HepG2 (cell line): ENCODE data around the gene NOC2L. TPM values are rescaled to one million over a fixed set of nuclear protein-coding genes. Genes with fewer than 3 reads are reported as not detected.

Experiments
- AHR ChIP-seq: IDR thresholded peaks from 2 replicates; pipeline ENCODE4 v1.6.1; 2018; ENCODE audit warnings: missing genetic modification reagents, missing compliant biosample characterization
- DMTF1 ChIP-seq: sonication (generic); formaldehyde crosslinking; IDR thresholded peaks from 2 replicates; pipeline ENCODE4 v1.4.0; 2020; ENCODE audit warnings: mild to moderate bottlenecking, missing genetic modification reagents
- EHMT2 ChIP-seq: fragments of 200-600 bp; sonication (generic); IDR thresholded peaks from 2 replicates; pipeline ENCODE4 v1.7.0; 2017; ENCODE audit warnings: antibody characterized with exemption, low read depth, low read length, borderline replicate concordance
- HOXA9 ChIP-seq: sonication (generic); formaldehyde crosslinking; IDR thresholded peaks from 2 replicates; pipeline ENCODE4 v1.8.1; 2022; ENCODE audit warnings: missing genetic modification reagents, mild to moderate bottlenecking, moderate library complexity, borderline replicate concordance
- KLF15 ChIP-seq: sonication (generic); formaldehyde crosslinking; IDR thresholded peaks from 2 replicates; pipeline ENCODE4 v1.8.1; 2023; ENCODE audit warnings: borderline replicate concordance, mild to moderate bottlenecking, inconsistent platforms, missing genetic modification reagents, mixed read lengths
- KMT2A ChIP-seq: sonication (generic); formaldehyde crosslinking; IDR thresholded peaks from 2 replicates; pipeline ENCODE4 v1.4.0; 2020; ENCODE audit warnings: missing genetic modification reagents
- MED8 ChIP-seq: sonication (generic); formaldehyde crosslinking; IDR thresholded peaks from 2 replicates; pipeline ENCODE4 v1.8.1; 2023; ENCODE audit warnings: mild to moderate bottlenecking, missing genetic modification reagents; ENCODE audit not compliant: insufficient replicate concordance
- PHF21A ChIP-seq: sonication (generic); formaldehyde crosslinking; IDR thresholded peaks from 2 replicates; pipeline ENCODE4 v1.5.0; 2020; ENCODE audit warnings: mild to moderate bottlenecking, missing genetic modification reagents
- PLSCR1 ChIP-seq: sonication (generic); formaldehyde crosslinking; IDR thresholded peaks from 2 replicates; pipeline ENCODE4 v1.5.0; 2020; ENCODE audit warnings: missing genetic modification reagents, mild to moderate bottlenecking, borderline replicate concordance
- RBFOX2 ChIP-seq: fragments of 200-400 bp; formaldehyde crosslinking; IDR thresholded peaks from 2 replicates; pipeline ENCODE4 v1.6.1; 2017; ENCODE audit warnings: low read depth, mild to moderate bottlenecking, low read length
- ZBTB43 ChIP-seq: sonication (generic); formaldehyde crosslinking; conservative IDR thresholded peaks from 2 replicates; pipeline ENCODE4 v1.4.0; 2020; ENCODE audit warnings: missing genetic modification reagents
- ZFX ChIP-seq: sonication (generic); formaldehyde crosslinking; IDR thresholded peaks from 2 replicates; pipeline ENCODE4 v1.4.0; 2020; ENCODE audit warnings: mild to moderate bottlenecking, low read depth, missing genetic modification reagents, moderate library complexity
- ZKSCAN1 ChIP-seq: fragments of 150-350 bp; IDR thresholded peaks from 2 replicates; pipeline ENCODE4 v1.6.1; 2014; ENCODE audit warnings: low read length
- ZNF274 ChIP-seq: sonication (generic); formaldehyde crosslinking; IDR thresholded peaks from 2 replicates; pipeline ENCODE4 v1.5.1; 2020; ENCODE audit warnings: mild to moderate bottlenecking, missing genetic modification reagents
- ZNF350 ChIP-seq: sonication (generic); formaldehyde crosslinking; IDR thresholded peaks from 2 replicates; pipeline ENCODE4 v1.4.0; 2020; ENCODE audit warnings: mild to moderate bottlenecking, low read depth, missing genetic modification reagents, borderline replicate concordance
- ZNF382 ChIP-seq: sonication (generic); formaldehyde crosslinking; IDR thresholded peaks from 2 replicates; pipeline ENCODE4 v1.5.0; 2020; ENCODE audit warnings: missing genetic modification reagents, mild to moderate bottlenecking, borderline replicate concordance
- ZNF496 ChIP-seq: sonication (generic); formaldehyde crosslinking; IDR thresholded peaks from 2 replicates; pipeline ENCODE4 v1.8.1; 2023; ENCODE audit warnings: mild to moderate bottlenecking, moderate library complexity, missing genetic modification reagents; ENCODE audit not compliant: insufficient replicate concordance
- ZNF629 ChIP-seq: sonication (generic); formaldehyde crosslinking; conservative IDR thresholded peaks from 2 replicates; pipeline ENCODE4 v1.5.0; 2020; ENCODE audit warnings: missing genetic modification reagents
- ZNF800 ChIP-seq: sonication (generic); formaldehyde crosslinking; IDR thresholded peaks from 2 replicates; pipeline ENCODE4 v1.4.0; 2020; ENCODE audit warnings: missing genetic modification reagents
- ZSCAN21 ChIP-seq: sonication (generic); formaldehyde crosslinking; IDR thresholded peaks from 2 replicates; pipeline ENCODE4 v1.8.0; 2022; ENCODE audit warnings: mild to moderate bottlenecking, missing genetic modification reagents, moderate library complexity, borderline replicate concordance
- polyA plus RNA-seq, 8 experiments: library from polyadenylated mRNA; depleted of rRNA in 3 of 8; stranded (reverse) in 7 of 8; unstranded in 1 of 8; fragments of >200 nt; fragmentation: Illumina TruSeq in 4 of 8; extraction: Trizol in 4 of 8; gene quantifications; 2 replicates each; pipeline versions ENCODE4 v1.2.1 to v1.2.3, GENCODE V29; 2011 to 2016; ENCODE audit warnings: low read depth in 4 of 8, missing spikeins in 1 of 8, mixed read lengths in 1 of 8; ENCODE audit not compliant: insufficient read depth in 1 of 8
- total RNA-seq, 5 experiments: library from RNA; depleted of rRNA; stranded (reverse); fragments of >200 nt; fragmentation: Illumina TruSeq; extraction: Trizol; gene quantifications; 2 replicates each; pipeline ENCODE4 v1.2.3, GENCODE V29; 2016; ENCODE audit warnings: low read depth in 1 of 5

Gene NOC2L
- total and polyA plus RNA-seq, 2 of the 13 experiments (the other 11 are each of a cell fraction or from before 2014, with no cell fraction given) = 32.0 to 103 TPM

- TF ChIP-seq DMTF1 (CRISPR knock-in tag) (no peak; the same call in 1 of the 2 replicates), ZKSCAN1 (0 out of 2 replicates have a peak, but pooled peaks have one; percentile 12), ZNF350 (peak; percentile 96), ZBTB43 (CRISPR knock-in tag) (peak; percentile 77), HOXA9 (CRISPR knock-in tag) (no peak), ZFX (CRISPR knock-in tag) (peak; percentile 93), AHR (CRISPR knock-in tag) (no peak), PHF21A (CRISPR knock-in tag) (peak; percentile 98), KMT2A (CRISPR knock-in tag) (0 out of 2 replicates have a peak, but pooled peaks have one; percentile 33), ZNF800 (CRISPR knock-in tag) (no peak; the same call in 1 of the 2 replicates), ZNF629 (CRISPR knock-in tag) (peak; percentile 57), MED8 (CRISPR knock-in tag) (no peak), RBFOX2 (peak; percentile 65), EHMT2 (no peak), ZNF382 (CRISPR knock-in tag) (no peak), ZNF496 (CRISPR knock-in tag) (no peak), ZNF274 (no peak; the same call in 1 of the 2 replicates), ZSCAN21 (0 out of 2 replicates have a peak, but pooled peaks have one; percentile 35), PLSCR1 (CRISPR knock-in tag) (no peak), KLF15 (no peak)
Measured at GRCh38 chr1:1006305-1007159, 47.5 kb upstream of the NOC2L start (continued).
